ENCODE measurements around the gene ME1. TPM values are rescaled to one million over a fixed set of nuclear protein-coding genes. Genes with fewer than 3 reads are reported as not detected.

ME1 gene
- polyA plus RNA-seq, 2 of the 4 experiments (the other 2 are of a cell fraction): 59.1 to 60.6 TPM

- ATAC-seq (no peak), FAIRE-seq (no peak), DNase-seq (ENCODE audit: low read depth in 1 of 2, low spot score in 1 of 2) (no peak)
- no peak overlapping the region for H3K4me2 ChIP-seq
- TF ChIP-seq ZFP36 (IDR thresholded peaks at IDR 0.05; ENCODE audit: borderline replicate concordance, partially characterized antibody) (no peak), RAD21 (conservative IDR thresholded peaks at IDR 0.05 in 1 of 2, IDR thresholded peaks at IDR 0.05 in 1 of 2) (no peak), POLR2AphosphoS2 (conservative IDR thresholded peaks at IDR 0.05; ENCODE audit: low read length) (no peak), MAFK (IDR thresholded peaks at IDR 0.05; ENCODE audit: partially characterized antibody) (no peak), EP300 (IDR thresholded peaks at IDR 0.05) (no peak), RNF2 (IDR thresholded peaks at IDR 0.05; ENCODE audit: borderline replicate concordance, low read depth) (no peak), FOSL2 (IDR thresholded peaks at IDR 0.05) (no peak), FOSL2 (CRISPR knock-in tag; IDR thresholded peaks at IDR 0.05) (no peak), PBX3 (IDR thresholded peaks at IDR 0.05) (no peak), NPAS2 (CRISPR knock-in tag; IDR thresholded peaks at IDR 0.05; ENCODE audit: borderline replicate concordance) (no peak), FOXS1 (CRISPR knock-in tag; IDR thresholded peaks at IDR 0.05) (no peak), JUNB (IDR thresholded peaks at IDR 0.05) (no peak), CEBPB (IDR thresholded peaks at IDR 0.05) (no peak), RCOR1 (IDR thresholded peaks at IDR 0.05; ENCODE audit: low read depth, low read length) (no peak), E2F6 (IDR thresholded peaks at IDR 0.05; ENCODE audit: borderline replicate concordance, low read depth) (no peak), CTCF (IDR thresholded peaks at IDR 0.05) (no peak), GATA3 (IDR thresholded peaks at IDR 0.05; ENCODE audit: borderline replicate concordance) (no peak), CHD4 (IDR thresholded peaks at IDR 0.05; ENCODE audit: borderline replicate concordance) (no peak)
- no peak overlapping the region for H3K27ac ChIP-seq
- ChIA-PET CTCF (no interaction called here), POLR2A (no interaction called here)
- H3K4me1 ChIP-seq: 0 out of 3 replicates have a peak, but pooled peaks cover 7% of the 10 kb centered on the region
- WGBS (ENCODE audit: missing lambda C conversion rate): 92% methylated on average over 3 of the region's 3 CpGs
- H3K4me3 ChIP-seq: no peak overlapping the region
- H3K9me3 ChIP-seq: no peaks in the 10 kb centered on the region
Observed at GRCh38 chr6:83385473-83385872, 45.4 kb downstream of the ME1 start.

GRCh38 chr6:83384751-83385150 is 46.1 kb downstream of the ME1 start:
- FAIRE-seq: no peak
- ATAC-seq: no peak

More at GRCh38 chr6:83384751-83385150, 46.1 kb downstream of the ME1 start:
- POLR2A ChIA-PET: no interaction called here
- Histone ChIP-seq H3K4me3 (no peak overlapping the region), H3K9me3 (no peaks in the 10 kb centered on the region), H3K27ac (no peak overlapping the region), H3K4me2 (no peak overlapping the region), H3K4me1 (0 out of 3 replicates have a peak, but pooled peaks cover 8% of the 10 kb centered on the region)
- CTCF ChIA-PET: interaction anchor here (0.7 kb wide), 1 partner anchor 34 kb away, joined by 3 read pairs; no protein-coding TSS in a partner anchor
- TF ChIP-seq CHD2 (IDR thresholded peaks at IDR 0.05; ENCODE audit: low read length, partially characterized antibody) (no peak), EHF (CRISPR knock-in tag; IDR thresholded peaks at IDR 0.05) (no peak), BCL3 (IDR thresholded peaks at IDR 0.05) (no peak), CBX2 (IDR thresholded peaks at IDR 0.05; ENCODE audit: borderline replicate concordance, low read depth) (no peak), EP300 (IDR thresholded peaks at IDR 0.05) (no peak), MAFK (IDR thresholded peaks at IDR 0.05; ENCODE audit: partially characterized antibody) (no peak), ESRRA (IDR thresholded peaks at IDR 0.05; ENCODE audit: borderline replicate concordance, low read length) (no peak), TP53 (CRISPR knock-in tag; IDR thresholded peaks at IDR 0.05) (no peak), HEYL (CRISPR knock-in tag; IDR thresholded peaks at IDR 0.05) (no peak), HDAC2 (IDR thresholded peaks at IDR 0.05) (no peak), CHD4 (IDR thresholded peaks at IDR 0.05; ENCODE audit: borderline replicate concordance) (no peak), ELK1 (IDR thresholded peaks at IDR 0.05; ENCODE audit: low read depth, low read length) (no peak), NPAS2 (CRISPR knock-in tag; IDR thresholded peaks at IDR 0.05; ENCODE audit: borderline replicate concordance) (no peak), HOXA7 (CRISPR knock-in tag; IDR thresholded peaks at IDR 0.05) (no peak), RAD21 (conservative IDR thresholded peaks at IDR 0.05 in 1 of 2, IDR thresholded peaks at IDR 0.05 in 1 of 2) (no peak), ZSCAN20 (CRISPR knock-in tag; IDR thresholded peaks at IDR 0.05) (no peak), ZNF302 (CRISPR knock-in tag; IDR thresholded peaks at IDR 0.05) (no peak), ATOH8 (CRISPR knock-in tag; IDR thresholded peaks at IDR 0.05; ENCODE audit: low read depth) (no peak)
- no peak for DNase-seq (ENCODE audit: low read depth in 1 of 2, low spot score in 1 of 2)
